ENCODE results near the gene GCFC2.

DNA sequence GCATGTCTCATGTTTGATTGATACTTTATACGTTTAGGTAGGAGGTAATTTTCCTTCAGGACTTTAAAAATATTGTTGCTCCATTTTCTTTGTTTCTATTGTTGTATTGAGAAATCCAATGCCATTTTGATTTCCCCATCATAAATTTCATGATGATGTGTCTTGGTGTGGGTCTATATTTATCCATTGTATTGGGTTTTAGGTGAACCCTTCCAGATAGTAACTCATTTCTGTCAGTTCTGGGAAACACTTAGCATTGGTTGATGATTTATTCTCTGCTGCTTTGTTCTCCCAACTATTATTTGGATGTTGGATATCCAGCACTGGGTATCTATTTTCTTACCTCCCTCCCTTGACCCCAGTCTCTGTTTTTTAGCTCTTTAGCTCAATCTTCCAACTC lies 54.2 kb downstream of the GCFC2 start:
- TF ChIP-seq SUZ12 (IDR thresholded peaks at IDR 0.05; ENCODE audit: extremely low read depth, insufficient read depth, insufficient read length) (no peak), YY1 (IDR thresholded peaks at IDR 0.05; ENCODE audit: insufficient read depth, insufficient read length) (no peak), ZNF274 (IDR thresholded peaks at IDR 0.05; ENCODE audit: low read depth, low read length) (no peak)
